A673 (cell line): ENCODE data around the gene CAMK1D. TPM values are rescaled to one million over a fixed set of nuclear protein-coding genes. Genes with fewer than 3 reads are reported as not detected.

ENCODE experiments used
- BruUV-seq: library from RNA; stranded (reverse); fragments of 400-500 nt; replicated peaks from 2 replicates; lab custom pipeline; 2021; lab: Mats Ljungman, UMichigan
- CTCF ChIA-PET: fragments of 300-600 bp; sonication (Branson Sonifier 250); formaldehyde crosslinking; loops from one replicate; lab custom pipeline; 2022; ENCODE audit warnings: antibody characterized with exemption; lab: Charles Lee
- POLR2A ChIA-PET: fragments of 300-600 bp; sonication (Branson Sonifier 250); formaldehyde crosslinking; loops from one replicate; lab custom pipeline; 2022; ENCODE audit warnings: antibody characterized with exemption; ENCODE audit not compliant: low non-redundant PET; lab: Charles Lee
- DNase-seq: peaks from one replicate; pipeline ENCODE4 v3.0.0-alpha.2; 2015; ENCODE audit warnings: low spot score
- H3K27ac ChIP-seq: fragments of 200-600 bp; sonication (generic); 2 replicates; pipeline ENCODE4 v1.5.1; 2016; ENCODE audit warnings: mixed run types, low read depth, mild to moderate bottlenecking, mixed read lengths, antibody characterized with exemption, low read length; ENCODE audit not compliant: poor library complexity, severe bottlenecking
- H3K27me3 ChIP-seq: fragments of 200-600 bp; sonication (generic); replicated peaks from 2 replicates; pipeline ENCODE4 v1.6.1; 2017; ENCODE audit warnings: mixed run types, low read depth, mild to moderate bottlenecking, mixed read lengths, antibody characterized with exemption, low read length; ENCODE audit not compliant: insufficient read depth, poor library complexity
- H3K36me3 ChIP-seq: fragments of 200-600 bp; sonication (generic); 2 replicates; pipeline ENCODE4 v1.6.1; 2016; ENCODE audit warnings: mixed run types, mild to moderate bottlenecking, mixed read lengths, antibody characterized with exemption, low read length; ENCODE audit not compliant: insufficient read depth, poor library complexity, severe bottlenecking
- H3K4me1 ChIP-seq: fragments of 200-600 bp; sonication (generic); 2 replicates; pipeline ENCODE4 v1.6.1; 2017; ENCODE audit warnings: mixed run types, mild to moderate bottlenecking, mixed read lengths, antibody characterized with exemption, low read length; ENCODE audit not compliant: insufficient read depth, poor library complexity, severe bottlenecking
- H3K4me3 ChIP-seq: fragments of 200-600 bp; sonication (generic); 2 replicates; pipeline ENCODE4 v1.5.1; 2016; ENCODE audit warnings: low read depth, mixed run types, mild to moderate bottlenecking, mixed read lengths, low read length; ENCODE audit not compliant: poor library complexity, severe bottlenecking
- H3K9me3 ChIP-seq: fragments of 200-600 bp; sonication (generic); 2 replicates; pipeline ENCODE4 v1.6.1; 2016; ENCODE audit warnings: mixed run types, low read depth, mild to moderate bottlenecking, mixed read lengths, antibody characterized with exemption, low read length; ENCODE audit not compliant: poor library complexity, severe bottlenecking
- CTCF ChIP-seq: fragments of 300-800, 200-600 bp; sonication (generic); conservative IDR thresholded peaks from 2 replicates; pipeline ENCODE4 v1.5.1; 2017; ENCODE audit warnings: low read depth, mild to moderate bottlenecking, antibody characterized with exemption, low read length, moderate library complexity, mixed read lengths
- EZH2 ChIP-seq: fragments of 200-600 bp; sonication (generic); IDR thresholded peaks from 2 replicates; pipeline ENCODE4 v1.6.1; 2017; ENCODE audit warnings: borderline replicate concordance, low read depth, mild to moderate bottlenecking, mixed read lengths, antibody characterized with exemption, low read length; ENCODE audit not compliant: poor library complexity, severe bottlenecking
- intact Hi-C: fragments of 100-400 bp; cut with micrococcal nuclease; formaldehyde crosslinking; loops from one replicate; pipeline ENCODE4 v1.10.0; 2022; ENCODE audit not compliant: unreplicated experiment
- total RNA-seq: library from RNA; stranded (reverse); gene quantifications from 2 replicates; pipeline ENCODE4 v1.2.3, GENCODE V29; 2021

CAMK1D gene
- total RNA-seq, 1 experiment from 2014 or later = 23.7 TPM

- no TSS peak for BruUV-seq
- CTCF ChIA-PET = no interaction called here
- H3K27ac ChIP-seq = no peak overlapping the region
- H3K36me3 ChIP-seq = no peaks in the 10 kb centered on the region
- H3K9me3 ChIP-seq = no peaks in the 10 kb centered on the region
- H3K4me1 ChIP-seq = peaks cover 3% of the 10 kb centered on the region
- H3K4me3 ChIP-seq = no peak overlapping the region
- H3K27me3 ChIP-seq = no peaks in the 10 kb centered on the region
- DNase-seq = no peak
- intact Hi-C loops = no loop called here
- POLR2A ChIA-PET = no interaction called here
- no peak for TF ChIP-seq CTCF
- TF ChIP-seq EZH2 = no peak
Observed at GRCh38 chr10:12443026-12443425, 93.7 kb downstream of the CAMK1D start.

- H3K4me1 ChIP-seq = peaks cover 8% of the 10 kb centered on the region
- no peak overlapping the region for H3K27ac ChIP-seq
- no peaks in the 10 kb centered on the region for H3K27me3 ChIP-seq
- H3K9me3 ChIP-seq = no peaks in the 10 kb centered on the region
- CTCF ChIA-PET = no interaction called here
- DNase-seq = no peak
- H3K4me3 ChIP-seq = no peak overlapping the region
- BruUV-seq = no TSS peak
- POLR2A ChIA-PET = no interaction called here
- no peaks in the 10 kb centered on the region for H3K36me3 ChIP-seq
- TF ChIP-seq CTCF (no peak), EZH2 (no peak)
- intact Hi-C loops = no loop called here
Observed at GRCh38 chr10:12444981-12445700, 95.8 kb downstream of the CAMK1D start.

- TF ChIP-seq EZH2 (no peak), CTCF (no peak)
- intact Hi-C loops = no loop called here
- Histone ChIP-seq H3K4me1 (peaks cover 11% of the 10 kb centered on the region), H3K9me3 (no peaks in the 10 kb centered on the region), H3K27me3 (no peaks in the 10 kb centered on the region), H3K27ac (no peak overlapping the region), H3K36me3 (no peaks in the 10 kb centered on the region), H3K4me3 (no peak overlapping the region)
- ChIA-PET POLR2A (no interaction called here), CTCF (no interaction called here)
- no peak for DNase-seq
- no TSS peak for BruUV-seq
Observed at GRCh38 chr10:12445701-12446334, 96.5 kb downstream of the CAMK1D start.
